Activated CD8-positive, alpha-beta memory T cell treated with anti-CD3 and anti-CD28 coated beads, Interleukin-2, amount 10 ng/mL, durations not matched to agents 7 days and 5 days (primary cell): Measurements from ENCODE around the gene B4GALT1. TPM values are rescaled to one million over a fixed set of nuclear protein-coding genes. Genes with fewer than 3 reads are reported as not detected.

Experiments
- ATAC-seq: fragments of 150-1000 bp; cut with Tn5 transposase; one replicate; pipeline ENCODE4 v1.10.0; 2021; ENCODE audit warnings: moderate library complexity
- CTCF ChIA-PET: fragments of 350-600 bp; sonication (Branson Sonifier 250); formaldehyde crosslinking; loops from one replicate; lab custom pipeline; 2021; ENCODE audit warnings: antibody characterized with exemption; lab: Charles Lee
- DNase-seq: peaks from one replicate; pipeline ENCODE4 v3.0.0-alpha.2; 2020
- H3K27ac Mint-ChIP-seq: one replicate; pipeline ENCODE4 v1.8.0; 2021; ENCODE audit warnings: mild to moderate bottlenecking, mixed read lengths
- H3K27me3 Mint-ChIP-seq: one replicate; pipeline ENCODE4 v1.8.0; 2021; ENCODE audit warnings: mixed read lengths
- H3K36me3 Mint-ChIP-seq: one replicate; pipeline ENCODE4 v1.8.0; 2021; ENCODE audit warnings: mild to moderate bottlenecking, mixed read lengths
- H3K4me1 Mint-ChIP-seq: one replicate; pipeline ENCODE4 v1.8.0; 2021; ENCODE audit warnings: mixed read lengths
- H3K4me3 Mint-ChIP-seq: one replicate; pipeline ENCODE4 v1.8.0; 2021; ENCODE audit warnings: mild to moderate bottlenecking, moderate library complexity, mixed read lengths
- H3K9me3 Mint-ChIP-seq: one replicate; pipeline ENCODE4 v1.8.0; 2022; ENCODE audit warnings: low read depth, mixed read lengths
- total RNA-seq, 2 experiments: library from RNA; stranded (reverse); gene quantifications; one replicate each; pipeline ENCODE4 v1.2.3, GENCODE V29; 2021

The B4GALT1 gene
- total RNA-seq, 2 experiments from 2014 or later: 33.8 to 35.2 TPM

DNA sequence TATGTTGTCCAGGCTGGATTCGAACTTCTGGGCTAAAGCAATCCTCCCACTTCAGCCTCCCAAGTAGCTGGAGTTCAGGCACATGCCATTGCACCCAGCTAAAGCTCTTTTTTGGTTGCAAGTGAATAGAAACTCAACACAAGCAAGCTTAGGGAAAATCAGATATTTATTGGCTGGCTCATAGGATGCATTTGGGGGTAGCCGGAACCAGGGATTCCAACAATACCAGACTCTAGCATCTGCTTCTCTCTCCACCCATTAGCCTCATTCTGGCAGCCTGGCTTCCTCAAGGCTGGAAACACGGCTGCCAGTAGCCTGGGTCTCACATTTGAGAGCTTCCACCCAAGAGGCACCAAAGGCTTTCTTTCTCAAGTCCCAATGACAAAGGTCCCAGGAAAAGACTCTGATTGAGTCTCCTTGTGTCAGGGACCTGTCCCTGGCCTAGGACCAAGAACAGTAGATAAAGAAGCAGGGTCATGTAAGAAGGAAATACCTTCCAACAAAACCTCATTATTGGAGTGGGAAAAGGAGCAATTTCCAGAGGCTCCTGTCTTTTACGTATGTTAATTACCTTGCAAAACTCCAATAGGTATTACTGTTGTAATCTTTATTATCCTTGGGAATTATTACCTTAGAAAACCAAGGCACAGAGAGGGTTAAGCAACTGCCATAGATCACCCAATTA lies 23.0 kb upstream of the B4GALT1 start:
- Mint-ChIP-seq H3K27ac (no peak overlapping the region), H3K36me3 (no peaks in the 10 kb centered on the region), H3K9me3 (no peaks in the 10 kb centered on the region), H3K27me3 (peaks cover 14% of the 10 kb centered on the region), H3K4me3 (no peak overlapping the region), H3K4me1 (no peaks in the 10 kb centered on the region)
- no peak for DNase-seq
- no peak for ATAC-seq
- CTCF ChIA-PET: interaction anchor here (1.1 kb wide), 1 partner anchor 21 kb away, joined by 3 read pairs; no protein-coding TSS in a partner anchor

DNA sequence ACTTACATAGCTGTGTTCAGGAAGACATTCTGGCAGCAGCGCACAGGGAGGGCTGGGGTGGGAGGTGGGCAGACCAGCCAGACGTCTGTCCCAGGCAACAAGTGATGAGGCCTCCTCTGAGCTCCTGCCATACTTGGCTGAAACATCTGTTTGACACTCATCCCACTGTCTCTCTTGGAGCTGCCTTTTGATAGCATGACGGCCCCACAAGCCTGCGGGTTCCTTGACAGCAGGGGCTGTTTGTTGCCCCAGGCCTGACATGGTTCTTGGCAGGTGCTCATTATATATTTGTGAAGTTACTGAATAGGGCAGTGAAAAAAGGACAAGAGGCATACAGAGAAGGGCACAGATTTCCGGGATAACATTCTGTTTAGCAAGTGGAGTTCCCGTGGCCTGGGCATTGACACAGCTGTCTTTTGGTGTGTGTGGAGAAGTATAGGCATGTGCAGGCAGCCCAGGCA lies 22.2 kb upstream of the B4GALT1 start:
- ATAC-seq: no peak
- Mint-ChIP-seq H3K4me1 (no peaks in the 10 kb centered on the region), H3K27me3 (peaks cover 18% of the 10 kb centered on the region), H3K36me3 (no peaks in the 10 kb centered on the region), H3K27ac (no peak overlapping the region), H3K9me3 (no peaks in the 10 kb centered on the region), H3K4me3 (no peak overlapping the region)
- no peak for DNase-seq
- CTCF ChIA-PET: no interaction called here

DNA sequence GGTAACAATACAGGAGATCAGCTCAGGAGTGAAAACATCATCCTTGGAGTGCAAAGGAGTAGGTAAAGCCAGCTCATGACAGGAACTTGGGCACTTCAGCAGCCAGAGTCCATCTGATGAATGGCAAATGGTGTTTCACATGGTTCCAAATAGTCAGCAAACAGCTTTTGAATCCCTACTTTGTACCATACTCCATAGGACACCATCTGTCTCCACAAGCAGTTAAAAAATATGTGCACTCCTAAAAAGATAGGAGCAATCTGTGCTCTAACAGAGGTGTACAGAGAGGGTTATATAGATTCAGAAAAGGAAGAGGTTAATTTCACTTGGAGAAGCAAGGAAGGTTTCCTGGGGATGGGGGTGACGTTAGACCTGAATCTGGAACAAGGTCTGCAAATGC lies 21.6 kb upstream of the B4GALT1 start:
- H3K4me1 Mint-ChIP-seq: no peaks in the 10 kb centered on the region
- H3K27ac Mint-ChIP-seq: no peak overlapping the region
- no peak for DNase-seq
- no peaks in the 10 kb centered on the region for H3K9me3 Mint-ChIP-seq
- no peaks in the 10 kb centered on the region for H3K36me3 Mint-ChIP-seq
- H3K4me3 Mint-ChIP-seq: no peak overlapping the region
- peaks cover 18% of the 10 kb centered on the region for H3K27me3 Mint-ChIP-seq
- no peak for ATAC-seq
- CTCF ChIA-PET: interaction anchor here (0.6 kb wide), 1 partner anchor 129 kb away, joined by 3 read pairs; no protein-coding TSS in a partner anchor

DNA sequence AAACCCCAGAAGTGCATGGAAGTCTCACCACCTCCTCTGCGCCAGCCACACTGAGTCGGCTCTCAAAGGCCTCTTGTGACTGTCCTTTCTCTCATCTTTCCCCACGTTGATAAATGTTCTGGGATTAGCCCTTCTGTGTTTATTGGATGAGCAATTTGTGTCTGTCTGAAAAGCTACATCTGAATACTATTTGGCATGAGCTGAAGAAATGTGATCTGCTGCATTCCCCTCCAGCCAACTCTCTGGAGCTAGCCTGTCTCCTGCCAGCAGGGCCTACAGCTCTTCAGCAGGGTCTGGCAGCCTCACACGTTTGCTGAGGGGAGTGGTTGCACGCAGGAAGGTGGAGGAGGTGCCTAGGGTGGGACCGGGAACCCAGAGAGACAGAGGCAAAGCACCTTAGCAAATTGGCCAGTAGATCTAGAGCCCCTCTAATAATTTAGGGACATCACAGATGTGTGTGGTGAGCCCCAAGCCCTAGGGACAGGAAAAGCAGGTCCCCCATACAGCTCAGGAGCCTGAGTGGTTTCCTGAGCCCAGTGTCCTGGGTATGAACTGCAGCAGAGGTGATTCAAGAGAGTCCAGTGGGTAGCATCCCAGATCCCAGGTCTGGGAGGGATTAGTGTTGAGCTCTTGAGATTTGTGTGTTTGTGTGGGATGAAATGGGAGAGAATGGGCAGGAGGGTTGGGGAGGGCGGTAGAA lies 20.5 kb upstream of the B4GALT1 start:
- no peak for DNase-seq
- H3K27ac Mint-ChIP-seq: no peak overlapping the region
- no peak overlapping the region for H3K4me3 Mint-ChIP-seq
- H3K36me3 Mint-ChIP-seq: no peaks in the 10 kb centered on the region
- no peaks in the 10 kb centered on the region for H3K4me1 Mint-ChIP-seq
- peaks cover 18% of the 10 kb centered on the region for H3K27me3 Mint-ChIP-seq
- ATAC-seq: no peak
- no peaks in the 10 kb centered on the region for H3K9me3 Mint-ChIP-seq
- CTCF ChIA-PET: interaction anchor here (0.6 kb wide), 1 partner anchor 130 kb away, joined by 3 read pairs; no protein-coding TSS in a partner anchor

DNA sequence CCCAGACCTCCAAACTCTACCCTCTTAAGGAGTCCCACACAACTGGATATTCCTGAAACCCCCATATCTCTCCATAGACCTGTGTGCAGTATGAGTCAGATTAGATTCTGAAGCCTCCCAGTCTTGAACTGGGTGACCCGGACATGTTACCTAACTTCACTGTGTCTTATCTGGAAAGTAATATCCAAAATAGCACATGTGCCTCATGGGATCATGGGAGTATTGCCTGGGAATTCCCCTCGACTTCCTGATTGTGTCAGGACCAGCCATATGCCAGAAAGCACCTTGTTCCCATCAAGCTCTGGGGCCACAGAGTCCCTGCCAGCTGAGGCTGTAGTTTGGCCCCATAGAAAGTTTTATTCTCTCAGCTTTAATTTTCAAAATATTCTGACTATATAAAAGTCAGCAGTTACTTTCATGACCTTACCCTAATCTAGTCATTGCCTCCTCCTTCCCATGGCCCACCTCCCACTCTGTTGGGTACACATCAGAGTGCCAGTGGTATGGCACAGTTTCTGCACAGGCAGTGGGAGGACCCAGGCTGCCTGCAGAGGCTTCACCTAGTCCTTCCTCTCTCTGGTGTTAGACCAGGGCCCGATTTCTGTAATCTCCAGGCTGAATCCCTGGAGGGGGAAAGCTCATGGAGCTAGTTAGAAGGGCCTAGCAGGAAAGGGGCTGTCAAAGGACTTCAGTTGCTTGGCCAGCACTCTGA lies 19.5 kb upstream of the B4GALT1 start:
- ATAC-seq: no peak
- Mint-ChIP-seq H3K27ac (no peak overlapping the region), H3K4me1 (no peaks in the 10 kb centered on the region), H3K27me3 (peaks cover 26% of the 10 kb centered on the region), H3K36me3 (no peaks in the 10 kb centered on the region), H3K4me3 (no peak overlapping the region), H3K9me3 (no peaks in the 10 kb centered on the region)
- no peak for DNase-seq
- CTCF ChIA-PET: no interaction called here

DNA sequence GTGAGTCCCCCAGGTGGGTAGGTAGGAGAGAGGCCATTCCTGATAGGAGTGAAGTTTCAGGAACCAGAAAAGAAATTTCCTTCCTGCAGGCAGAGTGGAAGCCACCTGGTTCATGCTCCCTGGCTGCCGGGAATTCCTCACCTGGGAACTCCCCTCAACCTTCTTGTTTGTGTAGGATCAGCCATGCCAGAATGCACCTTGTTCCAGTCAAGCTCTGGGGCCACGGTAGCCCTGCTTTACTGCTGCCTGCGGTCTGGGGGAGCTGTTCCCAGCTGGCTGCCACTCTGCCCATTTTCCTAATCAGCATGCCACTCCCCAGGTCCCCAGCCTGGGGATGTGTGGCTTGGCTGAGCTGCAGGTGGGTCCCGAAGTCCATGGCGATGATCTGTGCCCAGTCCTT lies 18.7 kb upstream of the B4GALT1 start:
- CTCF ChIA-PET: no interaction called here
- Mint-ChIP-seq H3K36me3 (no peaks in the 10 kb centered on the region), H3K27me3 (peaks cover 27% of the 10 kb centered on the region), H3K9me3 (no peaks in the 10 kb centered on the region), H3K27ac (no peak overlapping the region), H3K4me3 (no peak overlapping the region), H3K4me1 (no peaks in the 10 kb centered on the region)
- ATAC-seq (no peak), DNase-seq (no peak)

DNA sequence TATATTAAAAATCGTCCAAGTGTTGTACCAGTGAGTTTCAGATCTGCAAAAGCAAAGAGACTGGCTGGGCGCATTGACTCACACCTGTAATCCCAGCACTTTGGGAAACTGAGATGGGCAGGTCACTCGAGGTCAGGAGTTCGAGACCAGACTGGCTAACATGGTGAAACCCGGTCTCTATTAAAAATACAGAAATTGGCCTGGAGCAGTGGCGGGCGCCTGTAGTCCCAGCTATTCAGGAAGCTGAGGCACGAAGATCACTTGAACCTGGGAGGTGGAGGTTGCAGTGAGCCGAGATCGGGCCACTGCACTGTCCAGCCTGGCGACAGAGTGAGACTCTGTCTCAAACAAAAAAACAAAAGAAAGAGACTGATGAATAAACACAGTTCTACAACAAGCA lies 18.3 kb upstream of the B4GALT1 start:
- Mint-ChIP-seq H3K27ac (no peak overlapping the region), H3K4me3 (no peak overlapping the region), H3K4me1 (no peaks in the 10 kb centered on the region), H3K9me3 (no peaks in the 10 kb centered on the region), H3K36me3 (no peaks in the 10 kb centered on the region), H3K27me3 (peaks cover 31% of the 10 kb centered on the region)
- ATAC-seq (no peak), DNase-seq (no peak)
- CTCF ChIA-PET: no interaction called here

DNA sequence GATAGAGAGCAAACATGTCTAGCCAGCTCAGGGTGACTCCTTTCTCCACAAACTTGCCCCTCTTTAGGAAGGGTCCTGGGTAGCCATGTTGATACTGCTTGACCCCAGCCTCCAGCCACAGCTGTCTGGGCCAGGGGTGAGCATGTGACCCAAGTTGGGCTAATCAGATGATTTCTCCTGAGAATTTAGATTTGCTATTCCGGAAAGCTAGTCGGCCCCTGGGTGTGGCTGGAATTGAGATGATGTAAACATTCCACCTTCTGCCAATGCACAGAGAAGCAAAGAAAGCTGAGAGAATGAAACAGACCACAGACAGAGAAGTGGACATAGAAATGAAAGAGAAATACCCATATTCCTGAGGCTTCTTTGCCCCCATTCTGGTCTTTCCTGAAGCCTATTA lies 17.8 kb upstream of the B4GALT1 start:
- no peak for DNase-seq
- no peak for ATAC-seq
- H3K4me3 Mint-ChIP-seq: no peak overlapping the region
- peaks cover 35% of the 10 kb centered on the region for H3K27me3 Mint-ChIP-seq
- H3K36me3 Mint-ChIP-seq: no peaks in the 10 kb centered on the region
- H3K9me3 Mint-ChIP-seq: no peaks in the 10 kb centered on the region
- no peaks in the 10 kb centered on the region for H3K4me1 Mint-ChIP-seq
- no peak overlapping the region for H3K27ac Mint-ChIP-seq
- CTCF ChIA-PET: interaction anchor here (1.2 kb wide), 1 partner anchor 13 kb away, joined by 4 read pairs; no protein-coding TSS in a partner anchor

DNA sequence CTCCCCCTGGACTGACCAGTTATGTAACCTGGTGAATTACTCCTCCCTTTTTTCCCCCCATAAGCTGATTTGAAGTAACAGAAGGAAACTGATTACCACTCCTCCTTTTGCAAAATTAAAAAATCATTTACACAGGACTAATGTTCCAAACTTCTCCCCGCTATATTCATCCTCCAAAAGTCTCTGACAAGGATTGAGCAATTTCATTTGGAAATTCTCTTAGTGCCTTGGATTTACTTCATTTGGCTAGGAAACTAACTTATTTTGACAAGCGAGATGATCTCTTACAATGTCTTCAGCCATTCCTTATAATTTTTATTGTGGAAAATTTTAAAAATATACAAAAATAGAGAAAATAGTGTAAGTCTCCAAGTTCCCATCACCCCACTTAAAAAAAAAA lies 15.4 kb upstream of the B4GALT1 start:
- CTCF ChIA-PET: interaction anchor here (0.7 to 1.4 kb wide), 3 partner anchors 11 to 22 kb away, joined by 3 to 4 read pairs (median 3); no protein-coding TSS in a partner anchor
- no peaks in the 10 kb centered on the region for H3K4me1 Mint-ChIP-seq
- H3K27ac Mint-ChIP-seq: no peak overlapping the region
- DNase-seq: no peak
- H3K9me3 Mint-ChIP-seq: no peaks in the 10 kb centered on the region
- no peak overlapping the region for H3K4me3 Mint-ChIP-seq
- H3K27me3 Mint-ChIP-seq: peaks cover 31% of the 10 kb centered on the region
- ATAC-seq: no peak
- no peaks in the 10 kb centered on the region for H3K36me3 Mint-ChIP-seq

DNA sequence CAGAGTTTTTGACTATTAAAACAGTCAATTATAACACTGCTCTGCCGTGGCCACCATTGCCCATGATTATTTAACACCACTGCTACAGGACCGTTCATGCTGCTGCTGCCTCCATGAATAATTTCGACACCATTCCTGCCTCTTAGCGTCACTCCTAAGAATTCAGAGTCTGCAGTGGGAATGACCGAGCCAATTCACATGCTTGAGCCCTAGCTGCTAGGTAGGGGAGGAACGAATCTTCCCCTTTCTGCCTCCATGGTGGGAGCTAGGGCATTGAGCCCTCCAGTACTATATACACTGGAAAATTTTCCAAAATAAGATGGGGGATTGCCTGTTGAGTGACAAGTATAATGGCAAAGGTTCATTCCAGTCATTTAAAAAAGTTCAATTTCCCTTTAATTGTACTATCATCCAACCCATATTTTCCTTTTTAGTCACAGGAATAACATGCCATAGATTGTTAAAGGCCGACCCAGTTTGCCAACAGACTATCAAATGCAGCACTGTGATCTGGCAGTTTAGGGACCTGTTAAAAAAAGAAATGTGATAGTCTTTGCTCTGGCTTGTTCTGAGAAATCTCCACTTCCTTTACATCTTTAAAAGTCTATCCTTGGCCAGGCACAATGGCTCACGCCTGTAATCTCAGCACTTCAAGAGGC lies 13.5 kb upstream of the B4GALT1 start:
- Mint-ChIP-seq H3K27ac (no peak overlapping the region), H3K4me1 (no peaks in the 10 kb centered on the region), H3K9me3 (no peaks in the 10 kb centered on the region), H3K27me3 (peaks cover 30% of the 10 kb centered on the region), H3K36me3 (no peaks in the 10 kb centered on the region), H3K4me3 (no peak overlapping the region)
- ATAC-seq (no peak), DNase-seq (no peak)
- CTCF ChIA-PET: no interaction called here

DNA sequence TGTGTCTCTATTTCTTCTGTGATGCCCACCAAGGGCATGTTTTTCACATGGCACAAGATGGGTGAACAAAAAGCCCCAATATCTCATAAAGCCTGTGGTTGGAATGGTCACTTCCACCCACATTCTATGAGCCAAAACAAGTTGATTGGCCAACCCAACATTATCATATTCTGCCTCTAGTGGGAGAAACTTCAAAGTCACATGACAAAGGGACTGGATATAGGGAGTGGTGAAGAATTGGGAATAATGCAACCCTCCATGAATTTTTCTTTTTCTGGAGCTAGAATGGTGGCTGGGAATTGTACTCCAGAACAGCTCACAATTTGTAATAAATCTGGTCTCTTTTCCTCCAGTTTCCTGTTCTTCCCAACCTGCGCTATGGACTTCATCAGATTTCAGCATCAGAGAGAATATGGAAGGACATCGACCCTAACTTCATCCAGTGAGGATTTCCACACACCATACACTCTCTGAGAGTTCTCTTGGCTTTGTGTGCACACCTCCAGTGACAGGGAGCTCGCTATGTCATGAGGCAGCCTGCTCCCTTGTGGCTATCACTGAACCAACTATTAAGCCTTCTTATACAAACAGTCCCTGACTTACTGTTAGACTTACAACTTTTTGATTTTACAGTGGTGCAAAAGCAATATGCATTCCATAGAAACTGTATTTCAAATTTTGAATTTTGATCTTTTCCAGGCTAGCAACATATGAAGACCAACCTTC lies 12.0 kb upstream of the B4GALT1 start:
- Mint-ChIP-seq H3K27me3 (peaks cover 25% of the 10 kb centered on the region), H3K27ac (no peak overlapping the region), H3K4me3 (no peak overlapping the region), H3K4me1 (no peaks in the 10 kb centered on the region), H3K9me3 (no peaks in the 10 kb centered on the region), H3K36me3 (no peaks in the 10 kb centered on the region)
- DNase-seq (no peak), ATAC-seq (no peak)
- CTCF ChIA-PET: interaction anchor here (1.5 to 1.6 kb wide), 2 partner anchors 9 to 47 kb away, joined by 3 to 4 read pairs; no protein-coding TSS in a partner anchor

DNA sequence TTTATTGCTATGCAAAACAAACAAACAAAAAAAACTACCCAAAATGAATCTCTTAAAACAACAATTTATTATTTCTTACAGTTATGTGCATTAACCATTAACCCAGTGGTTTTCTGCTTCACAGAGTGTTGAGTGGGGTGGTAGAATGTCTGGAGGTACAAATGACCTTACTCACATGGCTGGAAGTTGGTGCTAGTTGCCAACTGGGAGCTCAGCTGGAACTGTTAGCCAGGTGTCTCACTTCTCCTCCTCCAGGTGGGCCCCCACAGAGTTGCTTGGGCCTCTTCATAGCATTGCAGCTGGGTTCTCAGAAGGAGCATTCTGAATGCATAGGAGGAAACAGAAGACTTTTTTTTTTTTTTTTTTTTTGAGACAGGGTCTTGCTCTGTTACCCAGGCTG lies 10.5 kb upstream of the B4GALT1 start:
- Mint-ChIP-seq H3K27ac (no peak overlapping the region), H3K27me3 (peaks cover 25% of the 10 kb centered on the region), H3K9me3 (no peaks in the 10 kb centered on the region), H3K36me3 (no peaks in the 10 kb centered on the region), H3K4me3 (no peak overlapping the region), H3K4me1 (no peaks in the 10 kb centered on the region)
- CTCF ChIA-PET: no interaction called here
- no peak for ATAC-seq
- no peak for DNase-seq
